GM12891 (cell line): Measurements from ENCODE around the gene SNORC.

Experiments
- DNase-seq: peaks from one replicate; pipeline ENCODE4 v3.0.0; 2011; ENCODE audit warnings: low spot score; ENCODE audit not compliant: insufficient read length
- FAIRE-seq: peaks from 2 replicates; lab custom pipeline; 2011; peaks lifted over from hg19 to GRCh38; lab: Jason Lieb, UNC
- PAX5 ChIP-seq: IDR thresholded peaks from 2 replicates; pipeline ENCODE4 v1.6.1; 2011; ENCODE audit warnings: low read length, moderate library complexity, mild to moderate bottlenecking; ENCODE audit not compliant: insufficient read depth, severe bottlenecking
- POLR2A ChIP-seq: IDR thresholded peaks from 2 replicates; pipeline ENCODE4 v1.6.1; 2011; ENCODE audit warnings: low read depth, low read length, control low read depth
- POLR2AphosphoS5 ChIP-seq: IDR thresholded peaks from 2 replicates; pipeline ENCODE4 v1.6.1; 2011; ENCODE audit warnings: low read depth, low read length, control low read depth
- POU2F2 ChIP-seq: IDR thresholded peaks from 2 replicates; pipeline ENCODE4 v1.6.1; 2011; ENCODE audit warnings: low read depth, mild to moderate bottlenecking, control low read depth, low read length, moderate library complexity
- SPI1 ChIP-seq: IDR thresholded peaks from 2 replicates; pipeline ENCODE4 v1.6.1; 2011; ENCODE audit warnings: low read depth, low read length, control low read depth
- TAF1 ChIP-seq: IDR thresholded peaks from 2 replicates; pipeline ENCODE4 v1.6.1; 2011; ENCODE audit warnings: low read depth, low read length, control low read depth

Gene SNORC

DNA sequence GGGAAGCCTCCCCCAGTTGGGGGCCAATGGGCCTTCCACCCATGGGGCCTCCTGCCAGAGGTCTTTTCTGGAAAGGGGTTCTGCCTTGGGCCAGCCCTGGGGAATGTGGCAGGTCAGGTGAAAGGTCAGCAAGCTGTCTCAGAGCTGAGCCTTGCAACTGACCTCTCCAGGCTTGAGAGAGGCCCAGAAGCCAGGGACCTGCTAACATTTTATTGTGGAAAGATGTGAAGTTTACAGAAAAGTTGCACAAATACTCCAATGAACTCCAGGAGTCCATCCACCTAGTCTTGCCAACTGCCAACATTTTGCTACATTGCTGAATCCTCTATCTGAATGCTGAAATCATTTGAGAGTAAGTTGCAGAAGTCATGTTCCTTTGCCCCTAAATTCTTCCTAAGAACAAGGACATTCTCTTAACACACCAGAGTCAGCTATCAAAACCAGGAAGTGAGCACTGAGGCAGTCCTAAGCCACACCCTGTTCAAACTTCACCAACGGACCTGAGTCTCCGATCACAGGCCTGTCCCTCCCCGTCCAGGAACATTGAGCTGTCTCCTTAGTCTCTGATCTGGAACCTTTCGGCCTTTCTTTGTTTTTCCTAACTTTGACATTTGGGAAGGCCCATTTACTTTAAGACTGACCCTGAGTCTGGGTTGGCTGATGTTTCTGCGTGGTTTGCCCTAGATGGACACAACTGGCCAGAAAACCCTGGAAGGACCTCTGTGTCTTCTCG lies 4.0 kb downstream of the SNORC start:
- TF ChIP-seq POLR2AphosphoS5 (no peak), SPI1 (peak; percentile 57), TAF1 (no peak), PAX5 (no peak)
- DNase-seq (peak; percentile 15), FAIRE-seq (no peak)

GRCh38 chr2:232874677-232875223 lies 4.7 kb downstream of the SNORC start:
- FAIRE-seq (no peak), DNase-seq (no peak)
- no peak for TF ChIP-seq POU2F2
- TF ChIP-seq POLR2AphosphoS5: no peak
- no peak for TF ChIP-seq TAF1
- no peak for TF ChIP-seq PAX5
- no peak for TF ChIP-seq SPI1
- no peak for TF ChIP-seq POLR2A

DNA sequence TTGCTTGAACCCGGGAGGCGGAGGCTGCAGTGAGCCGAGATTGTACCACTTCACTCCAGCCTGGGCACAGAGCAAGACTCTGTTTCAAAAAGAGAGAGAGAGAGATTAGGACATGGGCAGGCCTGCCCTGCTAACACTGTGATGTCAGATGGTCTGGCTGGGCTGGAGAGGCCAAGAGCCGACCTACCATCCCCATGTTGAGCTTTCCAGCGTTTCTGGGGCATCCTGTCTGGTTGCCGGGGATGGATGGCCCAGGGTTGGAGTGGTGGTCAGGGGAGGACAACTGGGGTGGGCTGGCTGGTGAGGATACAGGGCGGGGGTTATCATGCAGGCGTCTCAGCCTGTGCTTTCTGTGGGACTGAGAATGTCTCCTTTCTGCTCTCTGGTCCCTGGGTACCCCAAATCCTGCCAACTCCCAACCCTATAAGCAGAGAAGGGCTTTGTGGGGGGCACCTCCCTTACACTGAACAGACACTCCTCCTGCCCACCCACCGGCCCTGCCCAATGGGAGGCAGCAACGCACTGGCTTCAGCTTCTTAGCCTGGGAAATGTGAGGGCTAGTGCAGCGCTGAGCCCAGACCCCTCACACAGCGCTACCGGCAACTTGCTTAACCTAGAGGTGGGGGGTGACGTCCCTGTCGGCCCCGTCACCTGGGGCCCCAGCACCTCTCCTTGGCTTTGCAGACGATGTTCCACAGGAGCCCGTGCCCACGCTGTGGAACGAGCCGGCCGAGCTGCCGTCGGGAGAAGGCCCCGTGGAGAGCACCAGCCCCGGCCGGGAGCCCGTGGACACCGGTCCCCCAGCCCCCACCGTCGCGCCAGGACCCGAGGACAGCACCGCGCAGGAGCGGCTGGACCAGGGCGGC lies 5.4 kb downstream of the SNORC start:
- peak; percentile 68 for FAIRE-seq
- DNase-seq: peak; percentile 30
- TF ChIP-seq POLR2AphosphoS5: no peak
- no peak for TF ChIP-seq POLR2A
- TF ChIP-seq SPI1: no peak
- no peak for TF ChIP-seq TAF1
- TF ChIP-seq PAX5: no peak
- no peak for TF ChIP-seq POU2F2

GRCh38 chr2:232876161-232876977 lies 6.3 kb downstream of the SNORC start:
- DNase-seq (peak; percentile 67), FAIRE-seq (peak; percentile 94)
- TF ChIP-seq POU2F2: no peak
- TF ChIP-seq TAF1: no peak
- TF ChIP-seq POLR2A: 0 out of 2 replicates have a peak, but pooled peaks have one; percentile 34
- no peak for TF ChIP-seq POLR2AphosphoS5
- TF ChIP-seq PAX5: no peak
- TF ChIP-seq SPI1: no peak

DNA sequence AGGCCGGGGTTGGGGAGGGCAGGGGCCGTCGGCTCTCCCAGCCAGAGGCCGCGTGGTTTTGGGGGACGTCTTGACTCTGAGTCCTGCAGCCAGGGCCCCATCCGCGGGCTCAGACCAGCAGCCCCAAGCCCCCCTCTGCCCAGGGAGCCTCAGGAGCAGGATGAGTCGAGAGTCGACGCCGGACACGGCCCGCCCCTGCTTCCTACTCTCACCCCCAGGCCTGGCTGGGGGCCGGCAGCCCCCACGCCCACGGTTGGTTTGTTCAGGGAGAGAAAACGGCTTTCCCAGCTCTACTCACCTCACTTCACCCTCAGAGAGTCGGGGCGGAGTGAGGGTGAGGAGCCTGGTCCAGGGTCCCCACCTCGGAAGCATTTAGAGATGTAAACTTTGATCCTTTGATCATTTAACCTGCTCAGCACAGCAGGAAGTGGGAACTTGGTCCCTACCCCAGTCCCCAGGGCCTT lies 6.9 kb downstream of the SNORC start:
- FAIRE-seq (no peak), DNase-seq (no peak)
- TF ChIP-seq SPI1: no peak
- no peak for TF ChIP-seq TAF1
- no peak for TF ChIP-seq PAX5
- no peak for TF ChIP-seq POLR2AphosphoS5
- no peak for TF ChIP-seq POLR2A
- no peak for TF ChIP-seq POU2F2

DNA sequence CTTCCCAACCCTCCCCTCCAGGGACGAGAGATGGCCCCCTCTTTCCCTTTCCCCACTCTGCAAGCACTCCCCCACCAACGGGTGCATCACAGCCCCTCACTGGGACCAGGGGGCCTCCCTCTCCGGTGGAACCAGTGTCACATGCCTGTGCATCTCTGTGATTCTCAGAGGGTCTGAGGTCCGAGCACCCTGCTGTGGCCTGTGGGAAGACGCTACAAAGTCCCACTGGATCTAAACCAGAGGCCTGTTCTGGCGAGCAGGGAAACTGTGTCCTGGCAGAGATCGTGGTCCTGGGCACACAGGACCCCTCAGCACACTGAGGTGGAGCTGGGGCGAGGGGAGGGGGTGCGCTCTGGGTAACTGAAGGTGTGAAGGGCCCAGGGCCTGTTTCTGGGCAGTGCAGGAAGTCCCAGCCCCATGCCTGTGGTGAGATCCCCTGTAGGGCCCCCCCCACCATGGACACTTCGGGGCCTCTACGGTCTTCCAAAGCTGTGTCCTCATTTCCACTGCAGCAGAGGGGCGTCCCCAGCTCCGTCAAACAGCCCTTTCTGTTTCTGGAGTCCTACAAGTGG lies 8.0 kb downstream of the SNORC start:
- TF ChIP-seq POU2F2 (no peak), POLR2AphosphoS5 (no peak), PAX5 (no peak), POLR2A (no peak), SPI1 (no peak), TAF1 (no peak)
- no peak for DNase-seq
- no peak for FAIRE-seq

DNA sequence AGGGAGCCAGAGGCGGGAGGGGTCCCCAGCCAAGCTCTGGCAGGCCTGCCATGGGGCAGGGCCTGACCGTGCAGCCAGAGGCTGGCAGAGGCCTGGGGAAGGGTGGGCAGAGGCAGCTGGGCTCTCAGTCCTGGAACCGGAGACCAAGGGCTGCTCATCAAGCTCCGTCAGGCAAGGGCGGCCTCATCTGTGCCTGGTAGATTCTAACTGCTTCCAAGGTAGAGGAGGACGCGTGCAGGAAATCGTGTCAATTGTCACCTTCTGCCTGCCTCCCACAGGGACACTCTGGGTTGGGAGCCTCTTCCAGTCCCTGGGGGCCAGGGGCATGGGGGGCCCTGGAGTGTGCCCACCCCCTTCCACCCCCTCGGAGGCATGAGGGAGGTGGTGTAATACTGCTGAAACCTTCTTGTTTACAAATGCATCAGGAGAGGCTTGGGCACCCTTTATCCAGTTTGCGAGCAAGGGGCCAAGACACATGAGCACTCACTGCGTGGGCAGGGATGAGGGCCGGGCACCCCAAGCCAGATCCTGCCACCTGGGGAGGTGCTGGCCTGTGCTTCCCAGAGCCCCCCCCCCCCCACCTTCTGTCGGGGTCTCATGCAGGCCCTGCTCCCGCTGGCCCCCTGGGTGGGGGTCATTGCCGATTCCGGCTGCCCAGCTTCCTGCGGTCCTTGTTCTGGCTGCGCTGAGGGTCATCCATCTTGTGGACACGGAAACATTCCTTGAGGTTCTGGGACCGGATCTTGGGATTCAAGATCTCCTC lies 9.0 kb downstream of the SNORC start:
- no peak for FAIRE-seq
- no peak for DNase-seq
- TF ChIP-seq PAX5 (no peak), POLR2AphosphoS5 (no peak), SPI1 (no peak), TAF1 (no peak), POLR2A (no peak), POU2F2 (no peak)
